PC-9 (cell line): ENCODE data around the gene ST7. TPM values are rescaled to one million over a fixed set of nuclear protein-coding genes. Genes with fewer than 3 reads are reported as not detected.

Source experiments
- BruUV-seq: library from RNA; stranded (reverse); fragments of 400-500 nt; replicated peaks from 2 replicates; lab custom pipeline; 2021; lab: Mats Ljungman, UMichigan
- CTCF ChIA-PET: fragments of 300-600 bp; sonication (Branson Sonifier 250); formaldehyde crosslinking; loops from one replicate; lab custom pipeline; 2022; ENCODE audit warnings: antibody characterized with exemption; lab: Charles Lee
- POLR2A ChIA-PET: fragments of 300-600 bp; sonication (Branson Sonifier 250); formaldehyde crosslinking; loops from one replicate; lab custom pipeline; 2022; ENCODE audit warnings: antibody characterized with exemption; ENCODE audit not compliant: unreplicated experiment; lab: Charles Lee
- DNase-seq, 2 experiments: peaks; one replicate each; pipeline versions ENCODE4 v3.0.0 to v3.0.0-alpha.2; 2015 to 2022; ENCODE audit warnings: mixed read lengths in 1 of 2
- H2AFZ ChIP-seq: fragments of 200-600 bp; sonication (generic); 2 replicates; pipeline ENCODE4 v1.8.1; 2017; ENCODE audit warnings: antibody characterized with exemption
- H3F3A ChIP-seq: fragments of 200-600 bp; sonication (generic); 2 replicates; pipeline ENCODE4 v1.8.1; 2017; ENCODE audit warnings: antibody characterized with exemption, mild to moderate bottlenecking, low read depth; ENCODE audit not compliant: insufficient read depth
- H3K27ac ChIP-seq: fragments of 200-600 bp; sonication (generic); 2 replicates; pipeline ENCODE4 v1.6.1; 2016; ENCODE audit warnings: mixed run types
- H3K27me3 ChIP-seq: fragments of 200-600 bp; sonication (generic); 2 replicates; pipeline ENCODE4 v1.6.1; 2016; ENCODE audit warnings: low read depth, mixed run types; ENCODE audit not compliant: insufficient read depth
- H3K36me3 ChIP-seq: fragments of 200-600 bp; sonication (generic); 2 replicates; pipeline ENCODE4 v1.6.1; 2016; ENCODE audit warnings: low read depth, mixed run types
- H3K4me1 ChIP-seq: fragments of 200-600 bp; sonication (generic); replicated peaks from 2 replicates; pipeline ENCODE4 v1.6.1; 2016; ENCODE audit warnings: mixed run types; ENCODE audit not compliant: insufficient read depth
- H3K4me2 ChIP-seq: fragments of 200-600 bp; sonication (generic); 2 replicates; pipeline ENCODE4 v1.6.1; 2017; ENCODE audit warnings: mixed run types
- H3K4me3 ChIP-seq: fragments of 200-600 bp; sonication (generic); 2 replicates; pipeline ENCODE4 v1.6.1; 2016; ENCODE audit warnings: mixed run types
- H3K79me2 ChIP-seq: fragments of 200-600 bp; sonication (generic); 2 replicates; pipeline ENCODE4 v1.6.1; 2017; ENCODE audit warnings: low read depth, mixed run types
- H3K9me2 ChIP-seq: fragments of 200-600 bp; sonication (generic); 2 replicates; pipeline ENCODE4 v1.8.1; 2017; ENCODE audit warnings: mild to moderate bottlenecking; ENCODE audit not compliant: insufficient read depth
- H3K9me3 ChIP-seq: fragments of 200-600 bp; sonication (generic); 2 replicates; pipeline ENCODE4 v1.8.1; 2016; ENCODE audit warnings: low read depth; ENCODE audit not compliant: insufficient read depth
- H4K20me1 ChIP-seq: fragments of 200-600 bp; sonication (generic); 2 replicates; pipeline ENCODE4 v1.8.1; 2017; ENCODE audit not compliant: insufficient read depth
- EZH2 ChIP-seq: fragments of 200-600 bp; sonication (generic); IDR thresholded peaks from 2 replicates; pipeline ENCODE4 v1.8.0; 2017; ENCODE audit warnings: antibody characterized with exemption, low read depth
- intact Hi-C: fragments of 100-400 bp; cut with micrococcal nuclease; formaldehyde crosslinking; loops from one replicate; pipeline ENCODE4 v1.10.0; 2022; ENCODE audit not compliant: unreplicated experiment
- total RNA-seq: library from RNA; stranded (reverse); gene quantifications from 2 replicates; pipeline ENCODE4 v1.2.3, GENCODE V29; 2021
- TF ChIP-seq, protein P1 (sequence below): fragments of 200-600 bp; sonication (generic); conservative IDR thresholded peaks from 2 replicates; pipeline ENCODE4 v1.6.1; 2017; ENCODE audit warnings: mixed run types, antibody characterized with exemption, mild to moderate bottlenecking, moderate library complexity

ST7 gene
- total RNA-seq, 1 experiment from 2014 or later: 25.8 TPM

DNA sequence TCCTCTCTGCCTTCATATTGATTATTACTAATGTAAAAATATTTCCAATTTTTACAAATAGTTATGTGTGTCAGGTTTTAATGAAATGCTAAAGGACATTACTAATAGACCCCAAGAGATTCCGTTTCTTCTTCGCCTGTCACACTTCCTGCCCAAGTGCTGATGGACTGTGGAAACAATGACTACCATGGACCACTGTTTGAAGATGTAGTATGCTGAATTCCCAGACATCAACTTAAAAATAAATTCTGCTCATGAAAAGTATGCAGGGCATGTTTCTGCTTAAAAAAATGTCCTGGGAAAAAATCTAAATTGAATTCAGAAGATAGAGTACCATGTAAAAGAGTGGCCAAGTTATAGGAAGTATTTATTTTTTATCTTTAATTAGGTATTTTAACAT lies 52.1 kb downstream of the ST7 start:
- TF ChIP-seq, protein P1, sequence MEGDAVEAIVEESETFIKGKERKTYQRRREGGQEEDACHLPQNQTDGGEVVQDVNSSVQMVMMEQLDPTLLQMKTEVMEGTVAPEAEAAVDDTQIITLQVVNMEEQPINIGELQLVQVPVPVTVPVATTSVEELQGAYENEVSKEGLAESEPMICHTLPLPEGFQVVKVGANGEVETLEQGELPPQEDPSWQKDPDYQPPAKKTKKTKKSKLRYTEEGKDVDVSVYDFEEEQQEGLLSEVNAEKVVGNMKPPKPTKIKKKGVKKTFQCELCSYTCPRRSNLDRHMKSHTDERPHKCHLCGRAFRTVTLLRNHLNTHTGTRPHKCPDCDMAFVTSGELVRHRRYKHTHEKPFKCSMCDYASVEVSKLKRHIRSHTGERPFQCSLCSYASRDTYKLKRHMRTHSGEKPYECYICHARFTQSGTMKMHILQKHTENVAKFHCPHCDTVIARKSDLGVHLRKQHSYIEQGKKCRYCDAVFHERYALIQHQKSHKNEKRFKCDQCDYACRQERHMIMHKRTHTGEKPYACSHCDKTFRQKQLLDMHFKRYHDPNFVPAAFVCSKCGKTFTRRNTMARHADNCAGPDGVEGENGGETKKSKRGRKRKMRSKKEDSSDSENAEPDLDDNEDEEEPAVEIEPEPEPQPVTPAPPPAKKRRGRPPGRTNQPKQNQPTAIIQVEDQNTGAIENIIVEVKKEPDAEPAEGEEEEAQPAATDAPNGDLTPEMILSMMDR: no peak
- no peak for TF ChIP-seq EZH2
- POLR2A ChIA-PET: interaction anchor here (0.6 kb wide), 1 partner anchor 734 kb away, joined by 3 read pairs; no protein-coding TSS in a partner anchor

DNA sequence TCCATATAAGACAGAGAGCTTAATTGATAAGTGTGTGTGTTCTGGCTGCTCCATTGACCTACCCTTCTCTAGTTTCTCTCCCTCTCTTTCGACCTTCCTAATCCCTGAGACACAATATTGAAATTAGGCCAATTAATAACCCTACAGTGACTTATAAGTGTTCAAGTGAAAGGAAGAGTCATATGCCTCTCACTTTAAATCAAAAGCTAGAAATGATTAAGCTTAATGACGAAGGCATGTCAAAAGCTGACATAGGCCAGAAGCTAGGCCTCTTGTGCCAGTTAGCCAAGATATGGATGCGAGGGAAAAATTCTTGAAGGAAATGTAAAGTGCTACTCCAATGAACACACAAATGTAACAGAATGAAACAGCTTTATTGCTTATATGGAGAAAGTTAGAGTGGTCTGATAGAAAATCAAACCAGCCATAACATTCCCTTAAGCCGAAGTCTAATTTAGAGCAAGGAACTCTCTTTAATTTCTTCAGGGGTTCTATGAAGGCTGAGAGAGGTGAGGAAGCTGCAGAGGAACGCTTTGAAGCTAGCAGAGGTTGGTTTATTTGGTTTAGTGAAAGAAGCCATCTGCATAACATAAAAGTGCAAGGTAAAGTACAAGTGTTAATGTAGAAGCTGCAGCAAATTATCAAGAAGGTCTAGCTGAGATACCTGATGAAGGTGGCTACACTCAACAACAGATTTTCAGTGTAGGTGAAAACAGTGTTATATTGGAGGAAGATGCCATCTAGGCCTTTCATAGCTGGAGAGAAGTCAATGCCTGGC lies 53.8 kb downstream of the ST7 start:
- CTCF ChIA-PET: interaction anchor here (0.6 kb wide), 1 partner anchor 290 kb away, joined by 3 read pairs; no protein-coding TSS in a partner anchor
- Histone ChIP-seq H3K36me3 (no peaks in the 10 kb centered on the region), H4K20me1 (no peaks in the 10 kb centered on the region), H3K27ac (no peak overlapping the region), H3F3A (peaks cover 6% of the 10 kb centered on the region; the same call in 1 of the 2 replicates), H3K4me3 (no peak overlapping the region), H3K4me1 (no peaks in the 10 kb centered on the region), H3K27me3 (no peaks in the 10 kb centered on the region), H2AFZ (no peak overlapping the region), H3K9me2 (no peaks in the 10 kb centered on the region; the same call in 1 of the 2 replicates), H3K4me2 (no peak overlapping the region), H3K9me3 (no peaks in the 10 kb centered on the region), H3K79me2 (peaks cover 20% of the 10 kb centered on the region; the same call in 1 of the 2 replicates)
- POLR2A ChIA-PET: no interaction called here
- no peak for DNase-seq
- BruUV-seq: no TSS peak
- intact Hi-C loops: no loop called here
- no peak for TF ChIP-seq EZH2
- TF ChIP-seq, protein P1: no peak

More for the DNA sequence above, 52.1 kb downstream of the ST7 start:
- Histone ChIP-seq H2AFZ (no peak overlapping the region), H3K36me3 (no peaks in the 10 kb centered on the region), H3K27me3 (no peaks in the 10 kb centered on the region), H3F3A (no peaks in the 10 kb centered on the region), H3K4me1 (no peaks in the 10 kb centered on the region), H3K79me2 (peaks cover 14% of the 10 kb centered on the region; the same call in 1 of the 2 replicates), H3K9me2 (no peaks in the 10 kb centered on the region; the same call in 1 of the 2 replicates), H3K27ac (no peak overlapping the region), H4K20me1 (no peaks in the 10 kb centered on the region), H3K9me3 (no peaks in the 10 kb centered on the region), H3K4me3 (no peak overlapping the region), H3K4me2 (no peak overlapping the region)
- DNase-seq: no peak
- CTCF ChIA-PET: no interaction called here
- intact Hi-C loops: no loop called here
- BruUV-seq: no TSS peak

DNA sequence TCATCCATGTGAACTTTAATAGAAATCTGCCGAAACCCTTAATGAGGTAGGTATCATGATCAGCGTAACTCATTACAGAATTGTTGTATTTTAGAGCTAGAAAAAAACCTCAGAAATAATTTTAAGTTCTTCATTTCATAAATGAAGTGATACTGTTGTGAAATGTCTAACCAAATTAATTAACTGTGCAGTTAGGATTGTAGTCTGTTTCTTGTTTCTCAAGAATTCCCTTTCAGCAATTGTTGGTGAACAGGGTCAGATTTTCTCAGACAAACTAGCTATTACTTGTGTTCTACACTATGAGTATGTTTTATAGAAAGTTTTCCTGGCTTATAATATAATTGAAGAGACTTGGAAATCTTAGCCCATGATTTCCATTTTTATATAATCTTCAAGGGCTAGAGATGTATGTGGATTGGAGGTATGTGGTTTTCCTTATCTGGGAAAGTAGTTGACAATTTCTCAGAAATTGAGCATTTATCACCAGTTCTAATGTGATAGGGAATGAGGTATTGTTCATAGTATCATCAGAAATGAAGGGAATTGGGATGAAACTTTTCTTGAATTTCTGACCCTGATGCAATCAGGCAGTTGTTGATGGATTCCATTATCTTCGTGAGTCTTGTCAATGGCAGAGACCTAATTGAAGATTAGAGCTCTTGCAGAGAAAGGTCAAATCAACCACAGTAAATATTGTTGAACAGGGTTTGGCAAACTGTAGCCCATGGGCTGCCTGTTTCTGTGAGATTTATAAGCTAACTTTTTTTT lies 55.0 kb downstream of the ST7 start:
- CTCF ChIA-PET: interaction anchor here (0.6 to 1.1 kb wide), 2 partner anchors 20 to 289 kb away, joined by 3 read pairs; no protein-coding TSS in a partner anchor

More for the DNA sequence above, 55.0 kb downstream of the ST7 start:
- intact Hi-C loops: no loop called here
- H3K9me2 ChIP-seq: no peaks in the 10 kb centered on the region; the same call in 1 of the 2 replicates
- H4K20me1 ChIP-seq: no peaks in the 10 kb centered on the region
- H3K27me3 ChIP-seq: no peaks in the 10 kb centered on the region
- H2AFZ ChIP-seq: no peak overlapping the region
- POLR2A ChIA-PET: no interaction called here
- BruUV-seq: no TSS peak
- no peak overlapping the region for H3K4me2 ChIP-seq
- no peaks in the 10 kb centered on the region for H3K9me3 ChIP-seq
- no peak overlapping the region for H3K4me3 ChIP-seq
- no peaks in the 10 kb centered on the region for H3K36me3 ChIP-seq
- H3F3A ChIP-seq: peaks cover 9% of the 10 kb centered on the region; the same call in 1 of the 2 replicates
- TF ChIP-seq EZH2: no peak
- TF ChIP-seq, protein P1: no peak
- H3K4me1 ChIP-seq: no peaks in the 10 kb centered on the region
- peaks cover 18% of the 10 kb centered on the region; the same call in 1 of the 2 replicates for H3K79me2 ChIP-seq
- DNase-seq: no peak
- no peak overlapping the region for H3K27ac ChIP-seq
